ENCODE measurements around the gene OLFML2A. TPM values are rescaled to one million over a fixed set of nuclear protein-coding genes. Genes with fewer than 3 reads are reported as not detected.

The OLFML2A gene
- total and polyA plus RNA-seq, 2 donors (not counting 1 experiment from before 2014, with no cell fraction given) = 0.76 to 0.88 TPM

DNA sequence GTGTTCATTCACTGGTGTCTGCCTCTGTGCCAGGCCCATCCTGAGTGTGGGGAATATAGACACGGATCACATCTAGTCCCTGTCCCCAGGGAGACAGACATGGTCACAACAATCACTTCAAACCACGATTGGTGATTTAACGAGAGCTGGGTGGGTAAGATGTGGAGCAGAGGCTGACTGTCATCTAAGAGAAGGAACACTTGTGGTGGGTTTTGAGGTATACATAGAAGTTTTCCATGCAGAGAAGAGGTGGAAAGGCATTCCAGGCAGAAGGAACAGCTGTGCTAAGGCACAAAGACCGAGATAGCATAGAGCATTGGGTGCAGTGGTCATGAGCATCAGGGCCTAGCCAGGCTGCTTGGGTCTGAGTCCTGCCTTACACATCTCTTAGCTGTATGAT, 53.7 kb downstream of the OLFML2A start:
- H3K27ac Mint-ChIP-seq = no peak overlapping the region
- intact Hi-C loops (cut with micrococcal nuclease) = no loop called here
- Histone ChIP-seq H3K27me3 (replicated peaks in 1 of 4; ENCODE audit: control extremely low read depth in 1 of 4, control insufficient read depth in 3 of 4, insufficient read depth in 4 of 4, low read length in 3 of 4) (peaks cover 0 to 6% (median 2%) of the 10 kb centered on the region in 4 experiments), H3K9ac (ENCODE audit: low read length) (no peak overlapping the region), H3K9me3 (ENCODE audit: control extremely low read depth in 1 of 3, control insufficient read depth in 2 of 3, insufficient read depth in 1 of 3, low read length in 2 of 3) (no peaks in the 10 kb centered on the region), H3K27ac (ENCODE audit: low read length in 2 of 2) (no peak overlapping the region), H3K4me2 (replicated peaks; ENCODE audit: low read depth, low read length, poor library complexity, severe bottlenecking) (no peak overlapping the region), H3K4me1 (ENCODE audit: control insufficient read depth in 2 of 2, insufficient read depth in 2 of 2, low read length in 2 of 2) (no peaks in the 10 kb centered on the region), H2AFZ (ENCODE audit: insufficient read depth, low read depth, low read length, poor library complexity, severe bottlenecking) (no peak overlapping the region), H3K36me3 (replicated peaks in 1 of 2; ENCODE audit: control extremely low read depth in 1 of 2, control insufficient read depth in 1 of 2, extremely low read depth in 1 of 2, insufficient read depth in 2 of 2, low read length in 1 of 2) (no peaks in the 10 kb centered on the region), H4K20me1 (ENCODE audit: control insufficient read depth, insufficient read depth, low read length, poor library complexity, severe bottlenecking) (no peaks in the 10 kb centered on the region), H3K4me3 (ENCODE audit: control extremely low read depth in 1 of 5, extremely low read depth in 1 of 5, insufficient read depth in 1 of 5, low read depth in 2 of 5, low read length in 4 of 5) (no peak overlapping the region), H3K79me2 (ENCODE audit: control insufficient read depth, insufficient read depth, low read length) (no peaks in the 10 kb centered on the region)
- POLR2A ChIA-PET = no interaction called here
- TF ChIP-seq, protein P1, sequence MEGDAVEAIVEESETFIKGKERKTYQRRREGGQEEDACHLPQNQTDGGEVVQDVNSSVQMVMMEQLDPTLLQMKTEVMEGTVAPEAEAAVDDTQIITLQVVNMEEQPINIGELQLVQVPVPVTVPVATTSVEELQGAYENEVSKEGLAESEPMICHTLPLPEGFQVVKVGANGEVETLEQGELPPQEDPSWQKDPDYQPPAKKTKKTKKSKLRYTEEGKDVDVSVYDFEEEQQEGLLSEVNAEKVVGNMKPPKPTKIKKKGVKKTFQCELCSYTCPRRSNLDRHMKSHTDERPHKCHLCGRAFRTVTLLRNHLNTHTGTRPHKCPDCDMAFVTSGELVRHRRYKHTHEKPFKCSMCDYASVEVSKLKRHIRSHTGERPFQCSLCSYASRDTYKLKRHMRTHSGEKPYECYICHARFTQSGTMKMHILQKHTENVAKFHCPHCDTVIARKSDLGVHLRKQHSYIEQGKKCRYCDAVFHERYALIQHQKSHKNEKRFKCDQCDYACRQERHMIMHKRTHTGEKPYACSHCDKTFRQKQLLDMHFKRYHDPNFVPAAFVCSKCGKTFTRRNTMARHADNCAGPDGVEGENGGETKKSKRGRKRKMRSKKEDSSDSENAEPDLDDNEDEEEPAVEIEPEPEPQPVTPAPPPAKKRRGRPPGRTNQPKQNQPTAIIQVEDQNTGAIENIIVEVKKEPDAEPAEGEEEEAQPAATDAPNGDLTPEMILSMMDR (IDR thresholded peaks at IDR 0.05) = no peak
- no peak for TF ChIP-seq EZH2 (IDR thresholded peaks at IDR 0.05; ENCODE audit: borderline replicate concordance, insufficient read depth, low read depth, low read length, poor library complexity, severe bottlenecking)
- DNase-seq (no peak), ATAC-seq (ENCODE audit: low read depth) (no peak)
- H3K27me3 Mint-ChIP-seq = peaks cover 11% of the 10 kb centered on the region
- H3K4me1 Mint-ChIP-seq = no peaks in the 10 kb centered on the region
- CTCF ChIA-PET = interaction anchor here (2.1 kb wide), 1 partner anchor 9 kb away, joined by 8 read pairs; no protein-coding TSS in a partner anchor
- no peaks in the 10 kb centered on the region for H3K9me3 Mint-ChIP-seq (ENCODE audit: insufficient read depth)
- WGBS (ENCODE audit: insufficient coverage) = 68% methylated on average over 4 of the region's 4 CpGs
- H3K4me3 Mint-ChIP-seq = no peak overlapping the region

DNA sequence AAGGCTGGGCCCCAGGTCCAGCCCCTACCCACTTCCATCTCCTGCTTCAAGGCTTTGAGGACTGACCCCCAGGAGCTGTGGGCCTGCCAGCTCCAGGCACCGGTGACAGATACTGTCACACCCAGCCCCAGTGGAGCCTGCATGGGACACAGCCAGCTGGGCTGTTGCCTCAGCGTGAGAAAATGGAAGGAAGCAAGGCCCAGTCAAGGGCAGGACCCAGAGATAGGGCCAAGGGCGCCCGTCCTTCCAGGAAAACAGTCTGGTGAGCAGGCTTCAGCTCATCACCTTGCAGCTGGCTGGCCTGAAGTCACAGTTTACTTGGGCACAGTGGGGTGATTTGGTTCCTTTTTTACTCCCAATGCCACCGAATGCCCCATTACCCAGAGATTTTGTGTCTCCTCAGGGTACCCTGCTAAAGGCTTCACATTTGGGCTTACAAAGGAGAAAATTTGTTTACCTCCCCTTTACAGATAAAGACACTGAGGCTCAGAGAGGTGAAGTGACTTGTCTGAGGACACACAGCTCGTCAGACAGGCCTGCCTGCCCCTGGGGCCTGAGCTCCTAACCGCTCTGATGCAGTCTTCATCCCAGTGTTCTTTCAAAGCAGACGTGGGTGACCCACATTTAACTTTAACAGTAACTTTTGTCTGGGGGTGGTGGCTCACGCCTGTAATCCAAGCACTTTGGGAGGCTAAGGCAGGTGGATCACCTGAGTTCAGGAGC, 54.9 kb downstream of the OLFML2A start:
- no peaks in the 10 kb centered on the region for H3K36me3 ChIP-seq (replicated peaks in 1 of 2; ENCODE audit: control extremely low read depth in 1 of 2, control insufficient read depth in 1 of 2, extremely low read depth in 1 of 2, insufficient read depth in 2 of 2, low read length in 1 of 2)
- ChIA-PET POLR2A (no interaction called here), CTCF (interaction anchor here (1.1 kb wide), 1 partner anchor 21 kb away, joined by 3 read pairs; the partner anchor contains the start of gene WDR38)
- intact Hi-C loops (cut with micrococcal nuclease) = no loop called here
- 60% methylated on average over 6 of the region's 9 CpGs for WGBS (ENCODE audit: insufficient coverage)
- DNase-seq (no peak), ATAC-seq (ENCODE audit: low read depth) (no peak)
- H3K4me3 Mint-ChIP-seq = no peak overlapping the region
- H4K20me1 ChIP-seq (ENCODE audit: control insufficient read depth, insufficient read depth, low read length, poor library complexity, severe bottlenecking) = no peaks in the 10 kb centered on the region
- TF ChIP-seq, protein P1 (IDR thresholded peaks at IDR 0.05) = no peak
- TF ChIP-seq EZH2 (IDR thresholded peaks at IDR 0.05; ENCODE audit: borderline replicate concordance, insufficient read depth, low read depth, low read length, poor library complexity, severe bottlenecking) = no peak
- no peaks in the 10 kb centered on the region for H3K4me1 Mint-ChIP-seq
- no peak overlapping the region for H2AFZ ChIP-seq (ENCODE audit: insufficient read depth, low read depth, low read length, poor library complexity, severe bottlenecking)
- no peak overlapping the region for H3K4me2 ChIP-seq (replicated peaks; ENCODE audit: low read depth, low read length, poor library complexity, severe bottlenecking)
- no peaks in the 10 kb centered on the region for H3K79me2 ChIP-seq (ENCODE audit: control insufficient read depth, insufficient read depth, low read length)
- H3K27me3 Mint-ChIP-seq = peaks cover 14% of the 10 kb centered on the region
- no peak overlapping the region for H3K4me3 ChIP-seq (ENCODE audit: control extremely low read depth in 1 of 5, extremely low read depth in 1 of 5, insufficient read depth in 1 of 5, low read depth in 2 of 5, low read length in 4 of 5)
- H3K27me3 ChIP-seq (replicated peaks in 1 of 4; ENCODE audit: control extremely low read depth in 1 of 4, control insufficient read depth in 3 of 4, insufficient read depth in 4 of 4, low read length in 3 of 4) = peaks cover 0 to 6% (median 2%) of the 10 kb centered on the region in 4 experiments
- no peak overlapping the region for H3K9ac ChIP-seq (ENCODE audit: low read length)
- no peak overlapping the region for H3K27ac Mint-ChIP-seq
- H3K9me3 ChIP-seq (ENCODE audit: control extremely low read depth in 1 of 3, control insufficient read depth in 2 of 3, insufficient read depth in 1 of 3, low read length in 2 of 3) = no peaks in the 10 kb centered on the region
- H3K9me3 Mint-ChIP-seq (ENCODE audit: insufficient read depth) = no peaks in the 10 kb centered on the region
- H3K4me1 ChIP-seq (ENCODE audit: control insufficient read depth in 2 of 2, insufficient read depth in 2 of 2, low read length in 2 of 2) = no peaks in the 10 kb centered on the region
- H3K27ac ChIP-seq (ENCODE audit: low read length in 2 of 2) = no peak overlapping the region

All from B cell (primary cell).